Activated CD8-positive, alpha-beta memory T cell treated with anti-CD3 and anti-CD28 coated beads for 4 hours (primary cell): ENCODE measurements around the gene NUP37.
A peak's percentile ranks its signal among the peaks of the same experiment; 100 is the strongest.
"Not testable (repeated sequence)": the region's sequence is repeated elsewhere in the genome, so short reads cannot be mapped to it uniquely, and the experiment has no call there.

Experiments used
- DNase-seq, 2 donors: peaks; one replicate each; pipeline ENCODE4 v3.0.0-alpha.2; 2020; ENCODE audit warnings: low read depth in 2 of 2

Gene NUP37

GRCh38 chr12:102119674-102120563, at the start of gene NUP37, which contains the start of gene PARPBP:
TSS of gene NUP37 (minus strand) at chr12:102120114. CDS start at chr12:102118518, 1,596 bp downstream.
TSS of gene PARPBP (plus strand) at chr12:102120183. CDS start at chr12:102123889, 3,706 bp downstream.
- peak; percentile 77 to 79 for DNase-seq

GRCh38 chr12:102167821-102168604, 48.1 kb upstream of the NUP37 start:
- DNase-seq: no peak

GRCh38 chr12:102163383-102163782, 43.5 kb upstream of the NUP37 start:
- DNase-seq: no peak

- not testable (repeated sequence) for DNase-seq
These were observed 35.3 kb upstream of the NUP37 start for GRCh38 chr12:102155206-102155605.

GRCh38 chr12:102147062-102147587, 27.2 kb upstream of the NUP37 start:
- not testable (repeated sequence) for DNase-seq

GRCh38 chr12:102144221-102144620, 24.3 kb upstream of the NUP37 start:
- no peak for DNase-seq

- DNase-seq: not testable (repeated sequence)
These were observed 23.0 kb upstream of the NUP37 start for GRCh38 chr12:102142866-102143373.

GRCh38 chr12:102137619-102138018, 17.7 kb upstream of the NUP37 start:
- not testable (repeated sequence) for DNase-seq

- DNase-seq: not testable (repeated sequence)
These were observed 11.5 kb upstream of the NUP37 start for GRCh38 chr12:102131442-102131841.

- DNase-seq: not testable (repeated sequence)
These were observed 10.8 kb upstream of the NUP37 start for GRCh38 chr12:102130720-102131119.

GRCh38 chr12:102121328-102121727, 1.4 kb upstream of the NUP37 start:
- not testable (repeated sequence) for DNase-seq

- no peak for DNase-seq
These were observed 972 bp upstream of the NUP37 start for GRCh38 chr12:102120886-102121285.

- DNase-seq: no peak
These were observed 605 bp upstream of the NUP37 start for GRCh38 chr12:102120564-102120873.

- DNase-seq: no peak
These were observed 1.0 kb downstream of the NUP37 start for GRCh38 chr12:102118874-102119273.

GRCh38 chr12:102116392-102116791, 3.5 kb downstream of the NUP37 start:
- DNase-seq: no peak

- no peak for DNase-seq
These were observed 5.7 kb downstream of the NUP37 start for GRCh38 chr12:102114212-102114611.

- DNase-seq: no peak
These were observed 9.1 kb downstream of the NUP37 start for GRCh38 chr12:102110782-102111181.

- DNase-seq: no peak
These were observed 11.9 kb downstream of the NUP37 start for GRCh38 chr12:102107970-102108369.

GRCh38 chr12:102106905-102107304, 13.0 kb downstream of the NUP37 start:
- DNase-seq: no peak

- DNase-seq: no peak
These were observed 23.1 kb downstream of the NUP37 start for GRCh38 chr12:102096855-102097254.

GRCh38 chr12:102095677-102096263, 24.1 kb downstream of the NUP37 start:
- DNase-seq: no peak

GRCh38 chr12:102093319-102093718, 26.6 kb downstream of the NUP37 start:
- no peak for DNase-seq
